ENCODE results near the gene PHGDH.

The PHGDH gene

DNA sequence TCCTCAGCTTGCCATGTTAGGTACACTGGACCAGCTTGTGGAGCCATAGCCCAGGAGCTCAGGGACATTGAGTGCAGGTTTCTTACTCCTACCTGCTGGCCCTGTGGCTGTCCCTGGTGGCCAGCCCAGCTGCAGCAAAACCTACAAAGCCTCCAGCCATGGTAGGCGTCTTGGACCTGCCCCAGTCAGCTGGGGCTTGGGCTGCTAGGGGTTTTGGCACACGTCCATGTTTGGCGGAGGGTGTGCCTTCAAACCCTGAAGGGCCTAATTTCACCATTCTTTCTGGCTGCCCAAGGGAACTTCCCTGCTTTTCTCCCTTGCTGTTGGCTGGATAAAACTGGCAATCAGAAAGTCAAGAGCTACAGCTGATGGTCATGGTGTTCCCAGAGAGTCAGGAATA, 31.6 kb downstream of the PHGDH start:
- Mint-ChIP-seq H3K36me3 (ENCODE audit: low read depth) (peaks cover 22% of the 10 kb centered on the region), H3K4me1 (ENCODE audit: low read depth) (peaks cover 7% of the 10 kb centered on the region), H3K27me3 (ENCODE audit: low read depth) (no peaks in the 10 kb centered on the region), H3K9me3 (no peaks in the 10 kb centered on the region), H3K27ac (no peak overlapping the region), H3K4me3 (no peak overlapping the region)
- no peak for DNase-seq (ENCODE audit: low spot score)

DNA sequence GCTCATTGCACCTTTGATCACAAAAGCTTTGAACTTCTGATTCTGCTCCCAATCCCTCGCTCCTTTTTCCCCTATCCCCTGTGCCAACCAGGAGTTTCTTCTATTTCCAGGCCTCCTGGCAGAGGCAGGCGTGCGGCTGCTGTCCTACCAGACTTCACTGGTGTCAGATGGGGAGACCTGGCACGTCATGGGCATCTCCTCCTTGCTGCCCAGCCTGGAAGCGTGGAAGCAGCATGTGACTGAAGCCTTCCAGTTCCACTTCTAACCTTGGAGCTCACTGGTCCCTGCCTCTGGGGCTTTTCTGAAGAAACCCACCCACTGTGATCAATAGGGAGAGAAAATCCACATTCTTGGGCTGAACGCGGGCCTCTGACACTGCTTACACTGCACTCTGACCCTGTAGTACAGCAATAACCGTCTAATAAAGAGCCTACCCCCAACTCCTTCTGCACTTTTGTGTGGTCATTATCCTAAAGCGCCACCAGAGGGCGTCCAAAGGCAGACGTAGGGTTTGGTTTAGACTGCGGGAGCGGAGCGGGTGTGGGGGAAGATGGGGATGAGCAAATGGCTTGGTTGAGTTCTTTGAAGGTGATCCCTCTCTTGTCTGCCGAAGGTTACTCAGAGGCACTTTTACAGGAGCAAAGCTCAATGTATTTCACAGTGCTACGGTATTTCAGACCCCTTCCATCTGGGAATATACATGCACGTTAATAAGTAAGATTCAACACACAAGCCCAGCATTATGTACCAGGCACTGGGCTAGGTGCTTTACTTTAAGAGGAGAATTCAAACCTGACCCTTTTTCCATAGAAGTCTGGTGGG, 32.3 kb downstream of the PHGDH start:
- Mint-ChIP-seq H3K27me3 (ENCODE audit: low read depth) (peaks cover 2% of the 10 kb centered on the region), H3K9me3 (no peaks in the 10 kb centered on the region), H3K4me3 (no peak overlapping the region), H3K36me3 (ENCODE audit: low read depth) (peaks cover 20% of the 10 kb centered on the region), H3K27ac (no peak overlapping the region), H3K4me1 (ENCODE audit: low read depth) (peaks cover 7% of the 10 kb centered on the region)
- peak; percentile 38 for DNase-seq (ENCODE audit: low spot score)

DNA sequence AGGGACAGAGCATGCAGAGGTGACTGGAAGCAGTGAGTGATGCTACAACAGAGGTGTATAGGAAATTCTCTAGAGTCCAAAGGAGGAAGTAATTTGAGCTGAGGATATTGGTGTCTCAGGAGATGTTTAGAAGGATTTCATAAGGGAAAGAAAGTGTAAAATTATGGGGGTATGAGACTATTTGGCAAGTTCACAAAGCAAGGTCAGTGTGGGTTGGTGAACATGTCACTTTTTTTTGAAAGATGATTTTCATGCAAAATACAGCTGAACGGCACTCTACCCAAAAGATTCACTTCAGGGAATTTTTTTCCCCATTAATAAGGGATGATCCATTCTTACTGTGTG, 32.8 kb downstream of the PHGDH start:
- Mint-ChIP-seq H3K27me3 (ENCODE audit: low read depth) (peaks cover 6% of the 10 kb centered on the region), H3K4me1 (ENCODE audit: low read depth) (peaks cover 8% of the 10 kb centered on the region), H3K9me3 (no peaks in the 10 kb centered on the region), H3K36me3 (ENCODE audit: low read depth) (peaks cover 18% of the 10 kb centered on the region), H3K27ac (no peak overlapping the region), H3K4me3 (no peak overlapping the region)
- no peak for DNase-seq (ENCODE audit: low spot score)

DNA sequence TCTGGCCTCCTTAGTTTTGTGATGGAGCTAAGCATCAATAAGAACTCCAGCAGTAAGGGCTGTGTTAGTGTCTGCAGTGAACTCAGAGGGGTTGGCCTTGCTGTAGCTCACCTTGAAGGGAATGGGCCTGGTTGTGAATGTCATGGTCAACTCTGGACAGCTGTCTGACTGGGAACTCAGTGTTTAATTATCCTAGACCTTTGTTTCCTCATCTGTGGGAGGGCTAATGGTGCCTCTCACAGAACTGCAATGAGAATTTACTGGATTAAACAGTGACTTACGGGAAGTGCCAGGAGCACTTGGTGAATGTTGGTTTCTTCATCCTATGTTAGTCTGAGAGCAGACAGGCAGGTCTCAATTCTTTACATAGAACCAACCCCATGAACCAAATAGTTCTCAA, 33.3 kb downstream of the PHGDH start:
- Mint-ChIP-seq H3K4me3 (no peak overlapping the region), H3K4me1 (ENCODE audit: low read depth) (peaks cover 10% of the 10 kb centered on the region), H3K27ac (no peak overlapping the region), H3K36me3 (ENCODE audit: low read depth) (peaks cover 13% of the 10 kb centered on the region), H3K27me3 (ENCODE audit: low read depth) (peaks cover 11% of the 10 kb centered on the region), H3K9me3 (no peaks in the 10 kb centered on the region)
- DNase-seq (ENCODE audit: low spot score), result no peak

DNA sequence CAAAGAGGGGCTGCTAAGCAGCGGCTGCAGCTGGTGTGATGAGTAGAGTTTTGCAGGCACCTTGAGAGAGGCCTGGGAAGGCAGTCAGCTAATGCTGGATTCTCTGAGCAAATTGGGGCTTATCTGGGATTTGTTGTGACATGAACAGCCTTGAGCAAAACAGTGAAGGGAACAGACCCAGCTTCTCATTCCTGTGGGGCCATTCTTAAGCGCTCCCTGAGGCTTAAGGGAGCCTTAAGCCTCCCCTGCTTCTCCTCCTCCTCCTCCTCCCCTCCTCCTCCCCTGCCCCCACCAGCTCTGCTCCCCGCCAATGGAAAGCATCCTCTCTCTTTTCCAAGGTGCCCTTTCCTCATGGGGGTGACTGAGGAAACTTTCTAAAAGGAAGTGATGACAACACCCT, 35.7 kb downstream of the PHGDH start:
- H3K27me3 Mint-ChIP-seq (ENCODE audit: low read depth), result peaks cover 28% of the 10 kb centered on the region
- H3K27ac Mint-ChIP-seq, result no peak overlapping the region
- no peak for DNase-seq (ENCODE audit: low spot score)
- H3K9me3 Mint-ChIP-seq, result no peaks in the 10 kb centered on the region
- H3K4me1 Mint-ChIP-seq (ENCODE audit: low read depth), result peaks cover 17% of the 10 kb centered on the region
- H3K36me3 Mint-ChIP-seq (ENCODE audit: low read depth), result peaks cover 10% of the 10 kb centered on the region
- no peak overlapping the region for H3K4me3 Mint-ChIP-seq

DNA sequence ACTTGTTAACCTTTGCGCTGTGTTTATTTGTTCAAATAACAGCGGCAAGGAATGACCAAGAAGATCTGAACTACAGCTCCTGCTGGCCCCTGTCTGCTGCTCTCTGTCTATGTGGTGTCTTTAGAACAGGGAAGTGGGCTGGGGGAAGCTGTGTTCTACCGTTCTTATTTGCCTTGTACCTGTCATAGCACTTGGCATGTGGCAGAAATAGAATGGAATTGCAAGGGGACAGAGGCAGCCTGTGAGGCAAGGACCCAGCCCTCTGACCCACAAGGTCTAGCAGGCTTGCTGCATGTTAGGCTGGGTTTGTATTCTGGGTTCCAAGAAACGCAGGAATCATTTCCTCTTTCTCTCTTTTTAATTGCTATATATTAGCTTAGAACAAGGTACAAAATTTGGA, 36.3 kb downstream of the PHGDH start:
- Mint-ChIP-seq H3K36me3 (ENCODE audit: low read depth) (peaks cover 10% of the 10 kb centered on the region), H3K4me3 (no peak overlapping the region), H3K27ac (no peak overlapping the region), H3K9me3 (no peaks in the 10 kb centered on the region), H3K4me1 (ENCODE audit: low read depth) (peaks cover 18% of the 10 kb centered on the region), H3K27me3 (ENCODE audit: low read depth) (peaks cover 30% of the 10 kb centered on the region)
- DNase-seq (ENCODE audit: low spot score), result no peak

DNA sequence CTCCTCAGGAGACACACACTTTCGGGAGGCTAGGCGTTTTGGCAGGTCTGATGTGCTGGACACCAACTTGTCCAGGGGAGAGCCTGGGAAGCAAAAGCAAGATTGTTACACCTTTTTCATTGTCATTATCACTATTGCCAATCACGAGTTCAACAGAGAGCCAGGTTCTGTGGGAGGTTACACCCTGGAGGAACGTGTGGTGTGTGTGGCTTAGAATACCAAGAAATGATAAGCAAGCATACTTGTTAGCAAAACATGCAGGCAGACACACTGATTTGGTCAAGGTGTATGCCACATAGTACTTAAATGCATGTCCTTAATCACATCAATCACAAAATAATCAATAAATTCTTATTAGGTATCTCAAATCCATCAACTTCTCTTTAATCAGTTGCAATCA, 40.9 kb downstream of the PHGDH start:
- Mint-ChIP-seq H3K27ac (peak overlapping the region; percentile 44), H3K4me1 (ENCODE audit: low read depth) (peaks cover 12% of the 10 kb centered on the region), H3K4me3 (peak overlapping the region; percentile 63), H3K36me3 (ENCODE audit: low read depth) (no peaks in the 10 kb centered on the region), H3K27me3 (ENCODE audit: low read depth) (peaks cover 50% of the 10 kb centered on the region), H3K9me3 (no peaks in the 10 kb centered on the region)
- no peak for DNase-seq (ENCODE audit: low spot score)

DNA sequence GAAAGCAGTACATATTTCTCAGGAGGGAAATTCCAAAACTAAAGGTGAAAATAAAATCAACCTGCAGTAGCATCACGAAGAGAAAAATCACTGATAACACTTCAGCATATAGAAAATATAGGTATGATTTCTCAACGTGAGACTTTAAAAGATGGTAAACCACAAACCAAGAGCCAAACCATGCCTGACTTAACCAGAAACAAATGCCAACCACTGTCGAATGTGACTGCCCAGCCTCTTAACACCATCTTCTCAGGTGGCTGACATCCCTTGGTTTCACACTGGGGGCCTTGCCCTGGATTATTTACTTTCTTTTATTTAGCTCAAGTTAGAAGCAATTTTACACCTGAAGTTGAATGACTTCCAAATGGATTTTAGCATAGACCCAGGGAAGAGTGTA, 46.9 kb downstream of the PHGDH start:
- Mint-ChIP-seq H3K36me3 (ENCODE audit: low read depth) (no peaks in the 10 kb centered on the region), H3K4me1 (ENCODE audit: low read depth) (peaks cover 2% of the 10 kb centered on the region), H3K4me3 (no peak overlapping the region), H3K27me3 (ENCODE audit: low read depth) (peaks cover 44% of the 10 kb centered on the region), H3K27ac (no peak overlapping the region), H3K9me3 (no peaks in the 10 kb centered on the region)
- DNase-seq (ENCODE audit: low spot score), result no peak

DNA sequence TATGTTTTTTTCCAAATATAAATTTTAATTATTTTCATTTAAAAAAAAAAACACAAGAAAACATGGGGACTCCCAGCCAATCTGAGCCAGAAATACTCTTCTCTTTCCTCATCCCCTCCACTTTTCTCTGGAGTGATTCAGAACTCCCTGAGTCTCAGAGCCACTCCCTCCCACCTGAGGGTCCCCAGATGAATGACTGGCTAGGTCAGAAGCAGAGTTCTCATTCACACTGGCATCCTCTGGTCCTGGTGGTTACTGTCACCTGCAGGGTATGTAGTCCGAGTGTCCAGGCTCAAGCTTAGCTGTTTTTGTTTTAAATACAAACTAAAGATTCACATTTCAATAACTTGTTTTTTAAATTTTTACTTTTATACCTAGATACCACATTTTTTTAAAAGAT, 50.7 kb downstream of the PHGDH start:
- Mint-ChIP-seq H3K9me3 (no peaks in the 10 kb centered on the region), H3K27me3 (ENCODE audit: low read depth) (peaks cover 58% of the 10 kb centered on the region), H3K36me3 (ENCODE audit: low read depth) (no peaks in the 10 kb centered on the region), H3K4me1 (ENCODE audit: low read depth) (peaks cover 2% of the 10 kb centered on the region), H3K4me3 (no peak overlapping the region), H3K27ac (no peak overlapping the region)
- no peak for DNase-seq (ENCODE audit: low spot score)

DNA sequence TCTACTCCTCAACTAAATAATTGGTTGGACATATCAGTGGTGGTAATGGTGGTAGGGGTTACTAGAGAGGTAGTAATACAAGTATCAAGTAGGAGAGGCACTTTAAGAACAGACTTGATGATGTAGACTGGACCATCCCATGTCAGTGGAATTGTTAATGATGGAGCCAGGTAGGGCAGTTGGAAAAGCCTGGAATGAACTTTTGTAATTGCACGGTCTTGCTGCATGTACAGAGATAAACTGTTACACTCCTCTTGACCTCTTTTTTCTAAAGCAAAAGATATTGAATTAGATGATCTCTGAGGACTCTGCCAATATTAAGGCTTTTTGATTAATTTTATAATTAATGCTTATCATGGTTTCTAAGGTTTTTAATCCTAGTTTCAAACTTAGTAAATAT, 51.2 kb downstream of the PHGDH start:
- peaks cover 54% of the 10 kb centered on the region for H3K27me3 Mint-ChIP-seq (ENCODE audit: low read depth)
- H3K27ac Mint-ChIP-seq, result no peak overlapping the region

DNA sequence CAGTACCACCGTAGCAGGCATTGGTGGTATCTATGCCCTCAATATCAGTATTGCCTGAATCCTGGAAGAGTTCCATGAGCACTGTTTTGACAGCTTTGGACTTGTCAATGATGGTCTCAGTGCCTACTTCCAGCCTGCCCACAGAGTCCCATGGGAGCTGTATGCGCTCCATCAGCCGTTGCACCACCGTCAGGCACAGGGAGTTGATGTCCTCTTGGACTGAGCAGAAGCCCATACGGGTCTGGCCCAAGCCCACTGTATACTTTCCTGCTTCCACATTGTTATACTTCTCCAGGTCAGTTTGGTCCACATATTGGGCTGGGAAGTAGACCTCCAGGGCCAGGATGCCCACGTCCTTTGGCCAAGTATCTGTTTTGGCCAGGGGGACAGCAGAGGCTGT, 52.5 kb downstream of the PHGDH start:
- Mint-ChIP-seq H3K36me3 (ENCODE audit: low read depth) (no peaks in the 10 kb centered on the region), H3K27me3 (ENCODE audit: low read depth) (peaks cover 59% of the 10 kb centered on the region), H3K27ac (no peak overlapping the region), H3K9me3 (no peaks in the 10 kb centered on the region), H3K4me3 (no peak overlapping the region), H3K4me1 (ENCODE audit: low read depth) (no peaks in the 10 kb centered on the region)
- DNase-seq (ENCODE audit: low spot score), result no peak

More for the DNA sequence above, 51.2 kb downstream of the PHGDH start:
- no peaks in the 10 kb centered on the region for H3K9me3 Mint-ChIP-seq
- DNase-seq (ENCODE audit: low spot score), result no peak
- no peaks in the 10 kb centered on the region for H3K36me3 Mint-ChIP-seq (ENCODE audit: low read depth)
- H3K4me3 Mint-ChIP-seq, result no peak overlapping the region
- peaks cover 2% of the 10 kb centered on the region for H3K4me1 Mint-ChIP-seq (ENCODE audit: low read depth)

DNA sequence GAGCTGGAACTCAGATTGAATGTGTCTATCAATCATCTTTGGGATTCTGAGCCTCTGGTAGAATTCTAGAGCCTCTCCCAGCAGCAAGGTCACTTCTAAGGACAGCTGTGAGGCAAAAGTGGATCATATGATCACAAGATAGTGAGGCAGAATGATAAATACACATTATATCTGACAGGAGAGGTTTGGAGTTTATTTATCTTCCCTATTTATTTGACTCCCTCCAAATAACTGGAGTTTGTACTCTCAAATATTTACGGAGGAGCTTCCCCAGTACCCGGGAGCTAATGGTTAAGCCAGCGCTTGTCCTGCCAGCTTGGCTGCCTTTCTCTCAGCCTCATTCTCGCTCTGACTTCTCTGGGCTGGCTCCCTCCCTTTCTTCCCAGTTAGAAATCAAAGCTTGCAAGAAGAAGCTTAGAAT, 54.6 kb downstream of the PHGDH start:
- Mint-ChIP-seq H3K36me3 (ENCODE audit: low read depth) (no peaks in the 10 kb centered on the region), H3K9me3 (no peaks in the 10 kb centered on the region), H3K4me1 (ENCODE audit: low read depth) (no peaks in the 10 kb centered on the region), H3K27me3 (ENCODE audit: low read depth) (peaks cover 53% of the 10 kb centered on the region), H3K4me3 (no peak overlapping the region), H3K27ac (no peak overlapping the region)
- no peak for DNase-seq (ENCODE audit: low spot score)

DNA sequence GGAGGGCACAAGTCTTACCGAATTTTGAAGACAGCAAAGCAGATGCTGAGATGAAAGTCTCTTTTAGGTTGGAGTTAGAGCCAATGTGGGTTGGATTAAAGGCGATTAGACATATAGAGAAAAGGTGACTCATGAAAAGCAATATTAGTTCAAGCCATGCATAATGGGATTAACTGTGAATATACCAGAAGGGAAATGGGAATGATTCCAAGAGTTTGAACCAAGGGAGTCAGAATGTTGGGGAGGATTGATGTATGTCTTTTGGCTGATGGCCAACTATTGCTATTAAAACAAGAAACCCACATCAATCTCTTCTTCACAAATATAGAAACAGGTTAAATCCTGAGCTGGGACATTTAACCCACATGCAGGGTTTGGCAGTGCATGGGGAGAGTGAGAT, 55.8 kb downstream of the PHGDH start:
- no peak overlapping the region for H3K27ac Mint-ChIP-seq
- no peak for DNase-seq (ENCODE audit: low spot score)
- H3K4me3 Mint-ChIP-seq, result no peak overlapping the region
- H3K4me1 Mint-ChIP-seq (ENCODE audit: low read depth), result no peaks in the 10 kb centered on the region
- H3K27me3 Mint-ChIP-seq (ENCODE audit: low read depth), result peaks cover 54% of the 10 kb centered on the region
- no peaks in the 10 kb centered on the region for H3K36me3 Mint-ChIP-seq (ENCODE audit: low read depth)
- no peaks in the 10 kb centered on the region for H3K9me3 Mint-ChIP-seq

DNA sequence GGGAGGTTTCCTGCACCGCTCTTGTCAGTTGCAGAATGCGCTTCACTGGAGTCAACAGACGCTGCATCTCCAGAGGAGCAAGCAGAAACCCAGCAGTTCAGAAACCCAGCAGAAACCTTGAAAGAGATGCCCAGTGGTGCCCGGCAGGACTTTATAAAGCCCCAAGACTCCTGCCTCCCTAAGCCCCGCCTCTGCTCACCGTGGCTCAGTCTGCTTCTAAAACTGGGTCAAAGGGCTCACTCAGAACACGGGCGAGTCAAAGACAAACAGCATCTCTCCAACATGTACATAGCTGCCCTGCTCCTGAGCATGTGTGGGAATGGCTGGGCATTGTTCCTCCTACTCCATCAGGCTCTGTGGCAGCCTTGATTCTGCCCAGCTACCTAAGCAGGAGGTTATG, 57.0 kb downstream of the PHGDH start, which contains the start of gene HMGCS2:
TSS of gene HMGCS2 (minus strand) at position 128 of the 400 bp plus-strand sequence. CDS start at position 67, 61 bp downstream.
- Mint-ChIP-seq H3K36me3 (ENCODE audit: low read depth) (no peaks in the 10 kb centered on the region), H3K27me3 (ENCODE audit: low read depth) (peaks cover 53% of the 10 kb centered on the region), H3K9me3 (no peaks in the 10 kb centered on the region), H3K4me1 (ENCODE audit: low read depth) (no peaks in the 10 kb centered on the region), H3K4me3 (no peak within 1 kb of the TSS), H3K27ac (no peak within 1 kb of the TSS)
- DNase-seq (ENCODE audit: low spot score), result no peak

DNA sequence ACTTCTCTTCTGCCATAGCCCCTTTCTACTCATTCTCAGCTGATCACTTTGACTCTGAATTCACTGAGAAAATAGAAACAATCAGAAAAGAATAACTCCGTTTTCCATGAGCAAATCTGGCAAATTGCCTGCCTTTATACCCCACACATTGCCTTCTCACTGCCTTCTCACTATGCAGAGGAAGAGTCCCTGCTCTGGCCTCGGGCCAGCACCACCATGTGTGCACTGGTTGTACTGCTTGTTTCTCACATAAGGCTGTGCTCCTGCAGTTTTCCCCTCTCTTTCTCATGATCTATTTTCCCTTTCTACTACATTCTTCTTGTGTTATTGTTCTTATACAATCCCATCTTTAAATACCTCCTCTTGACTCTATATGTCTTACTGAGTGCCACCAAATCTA, 59.3 kb downstream of the PHGDH start:
- Mint-ChIP-seq H3K4me3 (no peak overlapping the region), H3K4me1 (ENCODE audit: low read depth) (no peaks in the 10 kb centered on the region), H3K27ac (no peak overlapping the region), H3K27me3 (ENCODE audit: low read depth) (peaks cover 38% of the 10 kb centered on the region), H3K9me3 (no peaks in the 10 kb centered on the region), H3K36me3 (ENCODE audit: low read depth) (no peaks in the 10 kb centered on the region)
- no peak for DNase-seq (ENCODE audit: low spot score)

Measured in T-helper 2 cell treated with Interferon-gamma antibody and Interleukin-4, amounts not matched to agents 5 μg/mL and 100 μg/mL, for 36 hours (primary cell).